Heart right ventricle (tissue), 16 donors: ENCODE measurements around the gene DNAJC16. TPM values are rescaled to one million over a fixed set of nuclear protein-coding genes. Genes with fewer than 3 reads are reported as not detected.
"Not testable (repeated sequence)": the region's sequence is repeated elsewhere in the genome, so short reads cannot be mapped to it uniquely, and the experiment has no call there.

Experiments
- ATAC-seq, 8 donors: fragments of 200-7000 bp; cut with Tn5 transposase; one replicate each; pipeline ENCODE4 v1.9.1; 2020; ENCODE audit warnings: mild to moderate bottlenecking in 8 of 8, moderate library complexity in 8 of 8, moderate number of reproducible peaks in 1 of 8
- DNase-seq, 2 donors: peaks; one replicate each; pipeline ENCODE4 v3.0.0-alpha.2; 2020
- H3K27ac ChIP-seq, 10 donors: fragments of 200-600 bp; sonication (generic) in 2 of 10; one replicate each; pipeline versions ENCODE4 v1.5.0 to v1.8.0; 2020 to 2022; ENCODE audit warnings: mild to moderate bottlenecking in 3 of 10
- H3K27me3 ChIP-seq, 7 donors: fragments of 200-600 bp; one replicate each; pipeline ENCODE4 v1.8.0; 2021 to 2022; ENCODE audit warnings: mild to moderate bottlenecking in 2 of 7
- H3K36me3 ChIP-seq, 9 donors: fragments of 200-600 bp; sonication (generic) in 1 of 9; one replicate each; pipeline versions ENCODE4 v1.5.0 to v1.8.0; 2020 to 2022; ENCODE audit warnings: mild to moderate bottlenecking in 2 of 9
- H3K4me1 ChIP-seq, 9 donors: fragments of 200-600 bp; sonication (generic) in 1 of 9; one replicate each; pipeline versions ENCODE4 v1.5.0 to v1.8.0; 2020 to 2022; ENCODE audit warnings: mild to moderate bottlenecking in 4 of 9
- H3K4me3 ChIP-seq, 10 donors: fragments of 200-600 bp; sonication (generic) in 2 of 10; one replicate each; pipeline versions ENCODE4 v1.5.0 to v1.8.0; 2020 to 2022; ENCODE audit warnings: mild to moderate bottlenecking in 7 of 10, moderate library complexity in 2 of 10
- H3K9me3 ChIP-seq, 11 donors: fragments of 200-600 bp in 10 of 11; sonication (generic) in 2 of 11; one replicate each; pipeline versions ENCODE4 v1.5.0 to v1.8.0; 2013 to 2022; ENCODE audit warnings: mild to moderate bottlenecking in 2 of 11, control low read depth in 1 of 11, moderate library complexity in 1 of 11
- WGBS, 2 donors: extraction: QIAGEN DNeasy Blood & Tissue Kit; methylation state at CpG; one replicate each; pipeline ENCODE4 v1.1.7; 2013; ENCODE audit warnings: inconsistent platforms in 1 of 2; 5-methylcytosine and 5-hydroxymethylcytosine counted together
- intact Hi-C, 10 donors: fragments of 100-400 bp; cut with DNase I; formaldehyde crosslinking; loops; one replicate each; pipeline versions ENCODE4 v1.11.1 to v1.14.2; 2022
- polyA plus RNA-seq, 2 donors: library from polyadenylated mRNA; stranded (reverse); fragments of 200-250 nt; gene quantifications; one replicate each; pipeline ENCODE4 v1.2.3, GENCODE V29; 2013
- total RNA-seq, 10 donors: library from RNA; stranded (reverse); fragmentation: NEBNext Ultra II Directional in 3 of 10; extraction: Animal tissue kit (Norgen Biotek cat#: 25700) in 3 of 10; gene quantifications; one replicate each; pipeline versions ENCODE4 v1.2.1 to v1.2.4, GENCODE V29; 2021 to 2023
- TF ChIP-seq, protein P1 (sequence below), 9 donors: fragments of 200-600 bp; sonication (generic) in 2 of 9; IDR thresholded peaks; one replicate each; pipeline versions ENCODE4 v1.5.0 to v1.8.0; 2021 to 2022; ENCODE audit warnings: antibody characterized with exemption in 9 of 9, mild to moderate bottlenecking in 5 of 9, moderate library complexity in 1 of 9
- donor health status: Arrhythmogenic right ventricular cardiomyopathy.
- donor health status: ischemic (EF 13 %, LVEDD 7.1; RV severe dilation, severe dysfunction).
- donor health status: healthy with polysubstance abuse.
- donor health status: DM: no; HTN: yes; CAD: no.
- donor health status: DM: no; HTN: no; CAD: no.
- donor health status: ischemic (EF 25% LVEDD 6.9; RV normal size, moderate dysfunction).
- donor health status: ischemic (EF 25% LVEDD 5.7; RV mildly dilated, moderate dysfunction).
- donor health status: healthy.
- donor health status: DM: yes; HTN: yes; CAD: no.
- donor health status: Ischemic cardiomyopathy.
- donor health status: ischemic (EF 35%, LVEDD 5.7; RV mildly dilated, moderate dysfunction).
- donor health status: nonischemic (EF 11% LVEDD 7.7; RV severe dilation, severe dysfunction).
- donor health status: DM: yes; HTN: yes; CAD: no.
- donor health status: PGD.
- donor health status: ischemic (EF 29% LVEDD 5.4; RV normal size, mild dysfunction).
- donor health status: nonischemic (EF 23%, LVEDD 6.1; RV moderate dilation, normal function).

Gene DNAJC16
- total and polyA plus RNA-seq, 12 donors: 4.7 to 22.8 (median 18.3) TPM

DNA sequence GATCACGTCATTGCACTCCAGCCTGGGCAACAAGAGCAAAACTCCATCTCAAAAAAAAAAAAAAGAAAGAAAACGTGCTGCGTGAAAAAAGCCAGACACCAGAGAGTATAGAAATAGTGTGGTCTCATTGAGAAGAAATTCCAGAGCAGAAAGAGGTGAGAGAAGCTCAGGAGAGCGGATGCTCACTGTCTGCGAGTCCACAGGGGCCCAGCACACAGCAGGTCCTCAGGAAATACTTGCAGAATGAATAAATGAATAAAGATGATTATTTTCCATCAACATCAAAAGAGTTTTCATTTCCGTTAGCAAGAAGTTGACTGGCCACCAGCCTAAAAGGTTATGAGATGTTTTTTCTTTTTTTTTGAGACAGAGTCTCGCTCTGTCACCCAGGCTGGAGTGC is 17.1 kb upstream of the DNAJC16 start:
- intact Hi-C loops: loop anchor here in 3 of 10 donors (10.0 kb wide), 1 partner anchor 185 kb away; no protein-coding TSS in a partner anchor
- ATAC-seq: no peak
- H3K4me3 ChIP-seq: no peak overlapping the region

DNA sequence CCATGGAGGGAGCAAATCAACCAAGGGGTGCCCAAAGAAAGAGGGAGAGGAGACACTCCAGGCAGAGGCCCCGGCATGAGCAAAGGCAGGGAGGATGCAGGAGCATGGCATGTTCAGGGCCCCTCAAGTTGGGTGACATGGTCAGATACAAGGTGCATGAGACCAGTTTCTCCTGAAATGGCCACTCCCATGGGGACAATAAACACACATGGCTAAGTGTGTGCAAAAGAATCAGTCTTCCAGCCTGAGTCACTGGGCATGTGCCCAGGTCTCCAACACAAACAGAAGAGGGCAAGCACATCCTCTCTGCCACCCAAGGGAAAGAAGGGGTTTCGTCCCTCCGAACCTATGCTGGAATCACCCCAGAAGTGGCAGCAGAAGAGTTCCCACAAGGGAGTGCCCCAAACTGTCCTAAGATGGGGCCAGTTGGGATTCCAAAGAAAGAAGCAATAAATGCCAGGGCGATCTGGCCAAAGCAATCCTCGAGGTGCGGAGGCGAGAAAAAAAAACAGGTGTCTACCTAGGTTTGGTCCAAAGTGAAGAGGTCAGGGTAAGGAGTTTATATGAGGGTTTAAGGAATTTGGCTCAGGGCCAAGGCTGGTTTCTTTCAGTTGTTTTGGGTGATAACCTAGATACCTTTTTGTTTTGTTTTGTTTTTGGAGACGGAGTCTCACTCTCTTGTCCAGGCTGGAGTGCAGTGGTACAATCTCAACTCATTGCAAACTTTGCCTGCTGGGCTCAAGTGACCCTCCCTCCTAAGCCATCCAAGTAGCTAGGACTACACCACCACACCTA is 15.8 kb upstream of the DNAJC16 start:
- DNase-seq (no peak), ATAC-seq (no peak)
- 95 to 98% methylated on average over 8 of the region's 8 CpGs for WGBS, 2 donors
- Histone ChIP-seq H3K27me3 (no peaks in the 10 kb centered on the region), H3K4me1 (peaks cover 0 to 23% (median 13%) of the 10 kb centered on the region in 9 donors), H3K27ac (no peak overlapping the region), H3K4me3 (no peak overlapping the region), H3K36me3 (peaks cover 0 to 57% (median 4%) of the 10 kb centered on the region in 9 donors), H3K9me3 (no peaks in the 10 kb centered on the region)
- intact Hi-C loops: no loop called here
- TF ChIP-seq, protein P1, sequence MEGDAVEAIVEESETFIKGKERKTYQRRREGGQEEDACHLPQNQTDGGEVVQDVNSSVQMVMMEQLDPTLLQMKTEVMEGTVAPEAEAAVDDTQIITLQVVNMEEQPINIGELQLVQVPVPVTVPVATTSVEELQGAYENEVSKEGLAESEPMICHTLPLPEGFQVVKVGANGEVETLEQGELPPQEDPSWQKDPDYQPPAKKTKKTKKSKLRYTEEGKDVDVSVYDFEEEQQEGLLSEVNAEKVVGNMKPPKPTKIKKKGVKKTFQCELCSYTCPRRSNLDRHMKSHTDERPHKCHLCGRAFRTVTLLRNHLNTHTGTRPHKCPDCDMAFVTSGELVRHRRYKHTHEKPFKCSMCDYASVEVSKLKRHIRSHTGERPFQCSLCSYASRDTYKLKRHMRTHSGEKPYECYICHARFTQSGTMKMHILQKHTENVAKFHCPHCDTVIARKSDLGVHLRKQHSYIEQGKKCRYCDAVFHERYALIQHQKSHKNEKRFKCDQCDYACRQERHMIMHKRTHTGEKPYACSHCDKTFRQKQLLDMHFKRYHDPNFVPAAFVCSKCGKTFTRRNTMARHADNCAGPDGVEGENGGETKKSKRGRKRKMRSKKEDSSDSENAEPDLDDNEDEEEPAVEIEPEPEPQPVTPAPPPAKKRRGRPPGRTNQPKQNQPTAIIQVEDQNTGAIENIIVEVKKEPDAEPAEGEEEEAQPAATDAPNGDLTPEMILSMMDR (IDR thresholded peaks at IDR 0.05): no peak

More for the DNA sequence above, 17.1 kb upstream of the DNAJC16 start:
- H3K4me1 ChIP-seq: peaks cover 0 to 23% (median 7%) of the 10 kb centered on the region in 9 donors
- no peak for DNase-seq
- no peaks in the 10 kb centered on the region for H3K9me3 ChIP-seq
- no peaks in the 10 kb centered on the region for H3K27me3 ChIP-seq
- TF ChIP-seq, protein P1 (IDR thresholded peaks at IDR 0.05): no peak
- peaks cover 0 to 58% (median 4%) of the 10 kb centered on the region in 9 donors for H3K36me3 ChIP-seq
- H3K27ac ChIP-seq: no peak overlapping the region
- WGBS, 2 donors: 74 to 82% methylated on average over 7 of the region's 7 CpGs

DNA sequence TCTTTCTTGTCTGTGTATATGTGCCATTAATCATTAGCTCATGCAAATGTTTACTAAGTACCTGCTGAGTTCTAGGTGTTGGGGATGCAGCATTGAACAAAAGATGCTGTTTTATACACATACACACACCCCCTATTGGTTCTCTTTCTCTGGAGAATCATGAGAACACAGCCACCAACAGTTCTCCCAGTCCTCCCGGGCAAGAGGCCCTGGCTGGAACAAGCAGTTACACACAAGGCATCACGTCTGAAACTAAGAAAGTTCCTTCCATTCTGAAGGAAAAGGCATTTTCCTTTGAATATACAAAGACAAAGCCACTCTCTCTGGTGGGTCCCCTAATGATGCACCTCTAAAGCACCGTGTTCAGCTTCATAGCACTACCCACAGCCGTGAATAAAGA is 13.5 kb upstream of the DNAJC16 start:
- Histone ChIP-seq H3K27me3 (no peaks in the 10 kb centered on the region), H3K9me3 (no peaks in the 10 kb centered on the region), H3K36me3 (peaks cover 0 to 65% (median 14%) of the 10 kb centered on the region in 9 donors), H3K4me3 (no peak overlapping the region), H3K4me1 (peaks cover 0 to 15% (median 3%) of the 10 kb centered on the region in 9 donors), H3K27ac (no peak overlapping the region)
- intact Hi-C loops: no loop called here
- ATAC-seq (no peak), DNase-seq (no peak)
- WGBS, 2 donors: 83 to 86% methylated on average over 4 of the region's 4 CpGs
- TF ChIP-seq, protein P1 (IDR thresholded peaks at IDR 0.05): no peak

DNA sequence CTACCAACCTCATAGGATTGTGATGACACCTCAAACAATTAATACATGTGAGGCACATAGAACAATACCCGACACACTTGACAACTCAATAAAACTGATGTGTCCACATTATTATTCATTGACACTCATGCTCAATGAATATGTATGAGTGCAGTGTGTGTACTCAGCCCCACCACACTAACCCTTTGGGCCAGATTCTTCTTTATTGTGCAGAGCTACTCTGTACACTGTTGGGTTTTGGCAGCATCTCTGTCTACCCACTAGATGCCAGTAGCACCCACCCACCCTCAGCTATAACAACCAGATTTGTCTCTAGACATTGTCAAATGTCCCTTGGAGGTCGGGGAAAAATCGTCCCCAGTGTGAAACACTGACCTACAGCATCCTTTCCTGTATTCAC is 12.7 kb upstream of the DNAJC16 start:
- 91 to 95% methylated on average over 3 of the region's 3 CpGs for WGBS, 2 donors
- Histone ChIP-seq H3K36me3 (peaks cover 0 to 65% (median 15%) of the 10 kb centered on the region in 9 donors), H3K27ac (no peak overlapping the region), H3K27me3 (no peaks in the 10 kb centered on the region), H3K9me3 (no peaks in the 10 kb centered on the region), H3K4me3 (no peak overlapping the region), H3K4me1 (peaks cover 0 to 15% (median 0%) of the 10 kb centered on the region in 9 donors)
- ATAC-seq (no peak), DNase-seq (no peak)
- intact Hi-C loops: no loop called here
- TF ChIP-seq, protein P1 (IDR thresholded peaks at IDR 0.05): no peak

DNA sequence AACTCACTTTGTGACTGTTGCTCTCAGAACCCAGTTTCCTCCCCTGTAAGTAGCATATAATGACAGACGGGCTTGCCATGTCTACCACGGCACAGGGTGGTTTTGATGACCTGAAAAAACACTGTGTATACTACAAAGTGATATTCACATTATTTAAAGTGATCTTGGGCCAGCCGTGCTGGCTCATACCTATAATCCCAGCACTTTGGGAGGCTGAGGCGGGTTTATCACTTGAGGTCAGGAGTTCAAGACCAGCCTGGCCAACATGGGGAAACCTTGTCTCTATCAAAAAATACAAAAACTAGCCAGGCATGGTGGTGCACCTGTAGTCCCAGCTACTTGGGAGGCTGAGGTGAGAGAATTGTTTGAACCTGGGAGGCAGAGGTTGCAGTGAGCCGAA is 12.1 kb upstream of the DNAJC16 start:
- H3K27ac ChIP-seq, H3K27me3 ChIP-seq, ATAC-seq, intact Hi-C loops, H3K4me3 ChIP-seq, DNase-seq, H3K9me3 ChIP-seq: not testable (repeated sequence)
- 93 to 96% methylated on average over 5 of the region's 5 CpGs for WGBS, 2 donors
- peaks cover 0 to 65% (median 15%) of the 10 kb centered on the region in 9 donors for H3K36me3 ChIP-seq
- peaks cover 0 to 15% (median 1%) of the 10 kb centered on the region in 9 donors for H3K4me1 ChIP-seq
